NCI-H2196 (cell line): ENCODE measurements around the gene MAP4K1.
"Not testable (repeated sequence)": the region's sequence is repeated elsewhere in the genome, so short reads cannot be mapped to it uniquely, and the experiment has no call there.

Experiments used
- DNase-seq: peaks from one replicate; lab custom pipeline; 2025; ENCODE audit not compliant: unreplicated experiment; lab: John Stamatoyannopoulos, UW

MAP4K1 gene

DNA sequence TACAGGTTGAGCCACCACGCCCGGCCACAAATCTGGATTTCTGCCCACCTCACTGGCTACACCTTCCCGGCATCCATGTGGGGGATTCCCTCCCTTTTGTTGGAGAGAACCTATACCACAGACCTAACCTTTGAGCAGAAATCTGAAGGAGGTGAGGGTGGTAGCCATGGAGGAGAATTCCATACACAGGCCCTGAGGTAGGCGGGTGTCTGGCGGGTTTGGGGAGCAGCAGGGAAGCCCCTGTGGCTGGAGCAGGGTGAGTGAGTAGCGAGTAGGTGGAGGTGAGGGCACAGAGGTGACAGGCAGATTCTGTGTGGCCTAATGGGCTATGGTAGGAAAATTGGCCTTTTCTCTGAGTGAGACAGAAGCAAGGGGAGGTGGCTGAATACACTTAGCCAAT, 11.8 kb upstream of the MAP4K1 start:
- no peak for DNase-seq

DNA sequence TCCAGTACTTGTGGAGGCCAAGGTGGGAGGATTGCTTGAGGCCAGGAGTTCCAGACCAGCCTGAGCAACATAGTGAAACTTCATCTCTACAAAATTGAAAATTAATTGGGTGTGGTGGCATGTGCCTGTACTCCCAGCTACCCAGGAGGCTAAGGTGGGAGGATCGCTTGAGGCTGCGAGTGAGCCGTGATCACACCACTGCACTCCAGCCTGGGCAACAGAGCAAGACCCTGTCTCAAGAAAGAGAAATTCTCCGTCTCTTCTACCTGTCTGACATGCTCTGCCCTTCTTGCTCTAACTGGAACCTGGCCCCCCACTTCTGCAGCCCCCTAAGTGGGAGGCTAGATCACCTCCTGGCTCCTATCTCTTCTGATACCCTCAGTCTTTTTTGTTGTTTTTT, 8.6 kb upstream of the MAP4K1 start:
- no peak for DNase-seq

DNA sequence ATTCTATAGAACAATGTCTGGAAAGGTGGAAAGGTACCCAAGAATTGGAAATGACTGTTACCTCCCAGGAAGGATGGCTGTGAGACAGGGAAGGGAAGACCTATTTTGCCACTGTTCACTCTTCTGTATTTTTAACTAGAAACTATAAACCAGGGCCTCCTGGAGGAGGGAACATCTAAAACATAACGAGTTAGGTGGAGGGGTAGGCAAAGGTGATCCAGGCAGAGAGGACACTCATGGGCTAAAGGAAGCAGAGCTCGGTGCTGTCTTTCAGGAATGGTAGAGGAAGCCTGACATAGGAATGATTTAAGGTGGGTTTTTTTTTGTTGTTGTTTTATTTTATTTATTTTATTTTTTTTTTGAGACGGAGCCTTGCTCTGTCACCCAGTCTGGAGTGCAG, 7.1 kb upstream of the MAP4K1 start:
- no peak for DNase-seq

DNA sequence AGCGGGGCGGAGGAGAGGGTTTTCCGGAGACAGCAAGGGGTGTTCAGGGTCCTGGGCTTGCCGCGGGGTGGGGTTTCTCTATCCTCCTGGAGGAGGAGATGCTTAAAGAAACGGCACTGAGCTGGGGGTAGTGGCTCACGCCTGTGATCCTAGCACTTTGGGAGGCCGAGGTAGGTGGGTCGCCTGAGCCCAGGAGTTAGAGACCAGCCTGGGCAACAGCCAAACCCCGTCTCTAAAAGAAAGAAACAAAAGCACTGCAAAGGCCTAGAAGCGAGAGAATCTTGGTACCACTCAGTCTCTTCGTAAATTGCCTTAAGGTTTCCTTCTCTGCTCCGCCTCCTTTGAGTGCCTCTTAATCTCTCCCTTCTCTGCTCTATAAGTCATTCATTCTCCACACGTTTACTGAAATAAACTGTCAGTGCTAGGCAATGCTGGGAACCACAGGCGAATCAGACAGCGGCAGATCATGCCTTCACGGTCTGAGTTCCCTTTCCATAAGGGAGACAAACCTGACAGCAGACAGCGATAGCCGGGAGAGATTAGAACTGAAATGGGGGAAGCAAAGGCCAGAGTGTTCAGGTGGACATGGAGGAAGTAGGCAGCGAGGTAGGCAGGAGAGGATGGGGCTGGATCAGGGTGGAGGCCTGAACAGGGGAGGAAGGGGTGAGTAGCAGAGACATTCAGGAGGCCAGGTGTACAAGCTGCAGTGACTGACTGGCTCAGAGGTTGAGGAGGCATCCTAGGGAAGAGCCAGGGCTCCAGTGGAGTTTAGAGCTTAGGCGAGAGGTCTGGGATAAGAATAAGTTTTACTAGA, 1.8 kb upstream of the MAP4K1 start:
- no peak for DNase-seq

DNA sequence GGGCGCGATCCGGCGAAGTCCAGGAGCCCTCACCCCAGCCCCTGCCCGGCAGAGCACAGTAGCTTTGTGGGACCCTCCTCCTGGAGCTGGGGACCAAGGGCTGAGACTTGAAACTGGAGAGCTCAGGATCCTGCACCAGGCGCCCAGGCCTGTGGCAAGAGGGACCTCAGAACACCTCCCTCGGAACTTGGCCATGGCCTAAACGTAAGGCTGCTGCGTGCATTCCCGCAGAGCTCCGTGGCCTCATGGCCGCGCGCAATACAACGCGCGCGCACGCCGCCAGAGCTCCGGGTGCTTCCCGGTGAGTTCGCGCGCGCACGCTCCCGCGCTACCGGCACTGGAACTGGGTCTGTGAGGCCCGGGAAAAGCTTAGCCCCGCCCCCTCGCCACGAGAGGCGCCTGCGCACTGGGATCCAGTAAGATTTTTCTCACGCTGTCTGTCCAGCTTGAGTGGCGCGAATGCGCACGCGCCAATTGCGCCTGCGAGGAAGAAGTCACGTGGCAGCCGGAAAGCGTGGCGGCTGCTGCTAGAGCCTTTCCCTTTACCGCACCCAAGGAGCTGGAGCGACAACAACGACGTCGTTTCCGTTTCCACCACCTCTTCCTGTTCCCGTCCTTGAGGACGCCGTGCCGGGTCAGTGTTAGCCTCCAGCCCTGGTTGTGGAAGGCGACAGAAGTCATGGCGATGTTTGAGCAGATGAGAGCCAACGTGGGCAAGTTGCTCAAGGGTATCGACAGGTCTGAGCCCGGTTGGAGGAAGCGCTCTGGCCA, 1.0 kb upstream of the MAP4K1 start, which contains the start of gene EIF3K:
Gene EIF3K, plus strand, starts transcription at position 599 of the 771 bp plus-strand sequence. Its CDS starts 81 bp downstream, at position 680.
- peak; percentile 99 for DNase-seq

DNA sequence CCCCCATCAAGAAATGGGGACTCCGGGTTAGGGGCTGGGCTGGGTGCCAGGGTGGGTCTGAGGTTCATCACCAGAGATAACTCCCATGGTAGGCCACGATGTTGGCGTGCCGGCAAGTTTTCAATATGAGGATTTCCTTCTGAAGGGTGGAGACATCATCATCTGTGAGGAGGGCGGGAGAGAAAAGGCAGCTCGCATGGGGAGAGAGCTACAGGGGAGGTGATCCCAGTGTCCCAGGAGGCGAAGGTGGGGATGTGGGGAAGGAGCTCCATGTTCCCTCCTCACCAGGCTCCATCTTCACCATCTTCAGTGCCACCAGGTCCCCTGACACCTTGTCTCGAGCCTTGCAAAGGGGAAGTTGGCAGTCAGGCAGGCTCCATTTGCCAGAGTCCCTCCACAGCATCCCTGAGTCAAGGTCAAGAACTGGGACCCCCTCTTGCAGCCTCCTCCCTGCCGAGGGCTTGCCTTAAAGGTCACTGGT, 430 bp downstream of the MAP4K1 start:
- DNase-seq, result no peak

DNA sequence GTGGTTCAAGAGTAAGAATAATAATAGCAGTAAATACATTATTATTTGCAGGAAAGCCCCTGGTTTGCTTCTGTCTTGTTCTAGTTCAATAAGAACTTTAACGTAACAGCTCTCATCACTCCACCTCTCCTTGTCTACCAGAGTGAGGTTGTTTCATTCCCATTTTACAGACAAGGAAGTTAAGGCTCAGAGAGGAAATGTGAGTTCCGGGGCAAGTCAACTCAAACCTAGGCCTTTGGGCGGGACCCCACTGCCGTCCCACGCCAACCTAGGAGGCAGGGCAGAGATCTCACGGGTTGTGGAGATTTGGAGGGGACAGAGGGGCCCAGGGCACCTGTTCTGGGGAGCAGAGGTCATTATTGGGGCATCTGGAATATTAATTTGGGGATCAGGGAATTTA, 1.5 kb downstream of the MAP4K1 start:
- DNase-seq, result no peak

DNA sequence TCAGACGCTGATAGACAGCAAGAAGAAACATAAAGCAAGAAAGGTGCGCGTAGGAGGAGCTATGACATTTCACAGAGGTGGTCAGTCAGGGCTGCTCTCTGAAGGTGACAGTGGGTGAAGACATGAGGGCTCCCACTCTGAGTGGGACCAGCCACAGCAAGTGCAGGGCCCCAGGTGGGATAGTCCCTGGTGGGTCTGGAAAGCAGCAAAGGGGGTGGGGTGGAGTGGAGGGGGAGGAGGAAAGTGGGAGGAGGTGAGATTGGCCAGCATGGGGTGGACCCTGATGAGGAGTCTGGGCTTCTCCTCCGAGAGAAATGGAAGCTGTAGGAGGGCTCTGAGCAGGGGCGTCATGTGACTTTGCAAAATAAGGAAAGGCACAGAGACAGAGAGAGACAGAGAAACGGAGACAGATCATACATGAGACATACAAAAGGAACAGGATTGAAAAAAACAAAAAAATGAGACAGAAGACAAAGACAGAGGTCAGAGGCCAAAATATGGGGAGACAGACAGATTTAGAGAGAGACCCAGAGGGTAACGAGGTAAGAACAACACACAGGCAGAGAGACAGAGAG, 2.7 kb downstream of the MAP4K1 start:
- no peak for DNase-seq

DNA sequence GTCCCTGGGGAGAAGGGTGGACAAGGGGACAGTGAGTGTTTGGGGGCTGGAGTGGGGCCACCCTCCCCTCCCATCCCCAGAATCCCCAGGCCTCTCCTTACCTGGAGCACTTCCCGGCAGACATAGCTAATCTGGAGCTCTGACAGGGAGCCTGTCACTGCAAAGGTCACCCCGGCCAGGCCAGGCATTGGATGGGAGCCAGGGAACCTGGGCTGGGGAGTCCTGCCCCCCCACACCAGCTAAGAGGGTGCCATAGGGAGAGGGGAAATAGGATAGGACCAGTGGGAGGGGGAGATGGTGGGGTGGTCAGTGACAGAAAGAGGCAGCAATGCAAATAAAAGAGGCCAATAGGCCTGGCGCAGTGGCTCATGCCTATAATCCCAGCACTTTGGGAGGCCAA, 3.5 kb downstream of the MAP4K1 start:
- DNase-seq, result no peak

DNA sequence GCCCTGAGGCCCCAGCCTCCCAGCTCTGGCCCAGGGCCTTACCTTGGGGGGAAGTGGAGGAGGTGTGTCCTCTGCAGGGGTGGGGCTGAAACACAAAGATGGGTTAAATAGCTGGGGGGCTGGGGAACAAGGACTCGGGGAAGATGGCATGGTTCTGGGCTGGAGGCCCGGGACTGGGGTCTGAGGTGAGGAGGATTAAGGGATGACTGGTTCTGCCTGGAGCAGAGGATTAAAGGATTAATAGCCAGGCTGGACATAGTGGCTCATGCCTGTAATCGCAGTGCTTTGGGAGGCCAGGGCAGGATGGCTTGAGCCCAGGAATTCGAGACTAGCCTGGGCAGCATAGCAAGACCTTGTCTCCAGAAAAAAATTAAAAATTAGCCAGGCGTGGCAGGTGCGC, 11.6 kb downstream of the MAP4K1 start:
- DNase-seq, result no peak

DNA sequence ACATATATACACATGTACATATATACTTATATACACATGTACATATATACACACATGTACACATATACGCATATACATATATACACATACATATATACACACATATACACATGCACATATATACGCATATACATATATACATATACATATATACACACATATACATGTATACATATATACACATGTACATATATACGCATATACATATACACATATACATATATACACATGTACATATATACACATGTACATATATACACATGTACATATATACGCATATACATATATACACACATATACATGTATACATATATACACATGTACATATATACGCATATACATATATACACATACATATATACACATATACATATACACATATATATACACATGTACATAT, 14.9 kb downstream of the MAP4K1 start:
- DNase-seq, result not testable (repeated sequence)

DNA sequence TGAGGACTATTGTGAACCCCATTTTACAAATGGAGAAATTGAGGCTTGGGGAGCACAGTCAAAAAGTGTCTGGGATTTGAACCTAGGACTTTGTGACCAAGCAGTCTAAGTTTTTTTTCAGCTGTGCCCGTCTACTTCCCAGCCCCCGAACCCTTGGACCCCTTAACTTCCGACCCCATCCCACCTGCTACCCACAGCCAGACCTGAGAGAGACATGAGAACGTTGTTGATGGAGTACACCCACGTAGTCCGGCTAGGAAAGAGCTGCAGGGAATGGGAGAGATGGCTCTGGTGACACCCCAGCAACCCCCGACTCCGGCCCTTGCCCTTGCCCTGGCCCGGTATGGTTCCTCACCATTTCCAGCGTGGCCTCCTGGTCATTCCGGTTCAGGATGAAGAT, 18.0 kb downstream of the MAP4K1 start:
- DNase-seq, result no peak

DNA sequence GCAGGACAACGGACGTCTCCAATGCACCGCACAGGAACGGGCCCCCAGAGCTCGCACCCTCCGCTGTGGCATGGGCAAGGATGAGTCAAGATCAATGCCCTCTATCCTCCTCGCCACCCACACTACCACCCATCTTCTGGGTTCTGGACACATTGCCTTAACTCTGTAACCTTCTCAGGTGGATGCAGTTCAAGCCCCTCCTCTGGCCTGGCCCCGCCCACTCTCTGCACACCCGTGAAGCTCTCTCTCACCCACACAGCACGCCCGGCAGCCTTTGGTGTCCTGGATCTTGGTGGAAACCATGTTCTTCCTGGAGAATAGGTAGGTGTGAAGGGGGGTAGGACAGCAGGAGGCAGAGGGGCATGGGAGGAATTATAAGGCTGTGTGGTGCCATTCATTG, 20.7 kb downstream of the MAP4K1 start:
- no peak for DNase-seq

DNA sequence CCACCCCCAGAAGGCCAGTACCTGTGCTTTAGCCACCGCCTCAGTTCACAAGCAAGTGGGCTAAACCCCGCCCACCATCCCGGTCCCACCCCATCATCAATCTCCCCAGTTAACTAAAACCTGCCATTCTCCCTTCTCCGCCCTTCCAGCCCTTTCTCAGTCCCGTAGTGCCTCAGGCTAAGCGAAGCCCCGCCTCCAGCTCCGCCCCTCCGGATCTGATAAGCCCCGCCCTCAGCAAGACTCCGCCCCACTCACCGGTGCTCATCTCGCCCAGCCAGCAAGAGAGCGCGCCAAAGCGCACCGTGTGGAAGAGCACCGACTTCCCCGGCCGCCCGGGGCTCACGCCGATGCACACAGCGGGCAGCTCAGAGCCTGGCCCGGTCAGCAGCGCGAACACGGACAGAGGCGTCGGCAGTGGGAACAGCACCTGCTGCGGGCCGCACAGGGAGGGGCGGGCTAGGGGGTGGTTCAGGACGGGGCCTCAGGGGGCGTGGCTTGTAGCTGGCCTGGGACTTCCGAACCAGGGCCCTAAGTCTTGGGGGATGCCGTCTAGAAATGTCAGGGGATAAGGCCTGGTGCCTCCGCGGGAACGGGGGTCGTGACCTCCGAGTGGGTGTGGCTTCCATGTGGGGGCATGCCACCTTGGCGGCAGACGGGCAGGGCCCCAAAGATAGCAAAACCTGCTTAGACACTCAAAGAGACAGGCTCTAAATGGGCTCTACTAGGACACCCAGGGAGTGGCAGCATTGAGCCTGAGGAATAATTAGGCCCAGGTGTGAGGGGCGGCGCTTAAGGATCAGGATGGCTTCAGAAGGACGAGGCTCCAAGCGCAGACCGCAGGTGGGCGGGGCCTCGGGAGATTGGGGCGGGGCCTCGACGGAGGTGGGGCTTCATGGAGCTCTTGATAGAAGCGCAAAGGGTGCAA, 21.4 kb downstream of the MAP4K1 start:
- DNase-seq, result peak; percentile 86

DNA sequence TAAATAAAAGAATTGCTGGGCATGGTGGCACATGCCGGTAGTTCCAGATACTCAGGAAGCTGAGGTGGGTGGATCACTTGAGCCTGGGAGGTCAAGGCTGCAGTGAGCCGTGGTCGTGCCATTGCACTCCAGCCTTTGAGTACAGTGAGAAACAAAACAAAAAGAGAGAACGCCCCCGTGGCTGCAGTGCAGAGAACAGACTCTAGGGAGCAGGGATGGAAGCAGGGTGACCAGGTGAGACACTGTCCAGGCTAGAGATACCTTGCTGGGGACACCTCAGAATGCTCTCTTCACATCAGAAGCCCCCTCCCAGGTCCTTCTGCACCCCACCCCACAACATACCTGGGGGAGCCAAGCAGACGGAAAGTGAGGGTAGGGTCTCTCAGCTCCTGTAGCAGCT, 24.8 kb downstream of the MAP4K1 start:
- no peak for DNase-seq

DNA sequence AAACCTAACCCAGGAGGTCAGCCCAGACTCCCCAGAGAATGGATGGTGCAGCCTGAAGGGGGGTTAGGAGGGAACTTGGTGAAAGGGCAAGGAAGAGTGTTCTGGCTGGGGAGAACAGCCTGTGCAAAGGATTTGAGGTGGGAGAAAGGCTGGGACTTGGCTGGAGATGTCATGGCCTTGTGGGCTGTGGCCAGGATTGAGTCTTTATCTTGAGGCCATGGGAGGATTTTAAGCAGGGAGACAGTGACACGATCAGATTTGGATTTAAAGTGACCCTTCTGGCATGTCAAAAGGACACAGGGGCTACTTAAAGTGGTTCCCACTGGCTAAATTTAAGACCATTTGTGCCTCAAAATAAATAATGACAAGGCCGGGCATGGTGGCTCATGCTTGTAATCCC, 29.7 kb downstream of the MAP4K1 start:
- DNase-seq, result no peak

DNA sequence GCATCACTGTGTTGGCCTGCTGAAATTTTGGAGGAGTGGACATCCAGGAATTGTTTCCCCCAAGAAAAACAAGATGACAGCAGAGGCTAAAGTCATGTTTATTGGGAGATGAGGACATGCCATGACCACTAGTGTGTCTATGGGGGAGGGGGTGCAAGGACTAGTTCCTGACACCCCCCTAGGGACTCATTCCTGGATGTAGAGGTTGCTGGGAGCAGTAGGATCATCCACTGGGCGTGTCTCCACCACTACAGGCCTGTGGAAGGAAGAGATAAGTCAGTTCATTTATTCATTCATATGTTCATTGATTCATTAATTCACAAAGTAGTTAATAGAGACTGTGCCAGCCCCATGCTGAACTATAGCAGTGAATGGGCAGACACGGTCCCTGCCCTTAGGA, 30.2 kb downstream of the MAP4K1 start:
- DNase-seq, result no peak

DNA sequence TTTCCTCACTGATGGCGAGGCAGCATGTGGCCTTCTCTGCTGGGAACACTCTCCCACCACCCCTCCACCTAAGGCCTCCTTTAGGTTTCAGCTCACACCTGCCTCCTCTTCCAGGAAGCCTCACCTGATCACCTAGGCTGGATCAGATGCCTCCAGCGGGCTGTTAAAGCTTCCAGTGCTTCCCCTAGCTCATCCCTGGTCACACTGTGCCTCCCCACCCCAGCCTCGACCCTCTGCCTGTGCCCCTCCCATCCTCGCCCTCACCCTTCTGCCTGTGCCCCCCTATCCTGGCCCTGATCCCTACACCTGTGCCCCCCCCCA, 33.8 kb downstream of the MAP4K1 start:
- DNase-seq, result no peak

DNA sequence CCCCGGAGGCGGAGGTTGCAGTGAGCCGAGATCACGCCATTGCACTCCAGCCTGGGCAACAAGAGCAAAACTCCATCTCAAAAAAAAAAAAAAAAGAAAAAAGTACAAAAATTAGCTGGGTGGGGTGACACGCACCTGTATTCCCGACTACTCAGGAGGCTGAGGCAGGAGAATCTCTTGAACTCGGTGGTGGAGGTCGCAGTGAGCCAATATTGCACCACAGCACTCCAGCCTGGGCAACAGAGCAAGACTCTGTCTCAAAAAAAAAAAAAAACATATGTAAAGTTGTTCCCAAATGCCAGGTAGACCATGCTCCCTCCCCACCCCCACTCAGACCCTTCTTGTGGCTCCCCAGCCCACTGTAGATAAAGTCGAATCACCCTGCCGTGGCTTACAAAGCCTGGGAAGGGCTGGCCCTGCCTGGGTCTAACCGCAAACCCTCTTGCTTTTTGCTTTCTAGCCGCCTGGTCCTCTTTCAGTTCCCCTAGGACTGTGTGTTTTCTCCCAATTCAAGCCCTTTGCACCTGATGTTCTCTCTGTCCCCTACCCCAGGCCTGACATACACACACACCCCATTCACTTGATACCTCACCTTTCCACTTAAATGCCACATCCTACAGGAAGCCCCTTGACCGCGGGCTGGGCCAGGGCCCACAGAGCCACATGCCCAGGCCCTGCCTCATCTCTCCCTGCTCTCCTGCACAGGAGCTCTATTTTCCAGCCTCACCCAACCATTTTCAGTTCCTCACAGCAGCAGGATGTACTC, 34.4 kb downstream of the MAP4K1 start:
- no peak for DNase-seq

DNA sequence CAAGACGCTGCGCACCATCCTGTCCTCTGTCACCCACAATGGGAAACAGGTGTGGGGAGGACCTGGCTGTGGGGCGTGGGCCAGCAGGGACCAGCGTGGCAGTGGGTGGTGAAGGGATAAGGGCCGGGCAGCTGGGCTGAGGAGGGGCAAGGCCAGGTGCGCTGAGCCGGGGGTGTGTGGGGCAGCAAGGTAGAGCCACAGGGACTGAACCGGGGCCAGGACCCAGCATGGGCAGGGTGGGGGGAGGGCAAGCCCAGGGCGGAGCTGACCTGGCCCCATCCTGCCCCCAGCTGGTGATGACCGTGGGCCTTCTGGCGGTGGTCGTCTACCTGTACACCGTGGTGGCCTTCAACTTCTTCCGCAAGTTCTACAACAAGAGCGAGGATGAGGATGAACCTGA, 37.7 kb downstream of the MAP4K1 start:
- DNase-seq, result no peak
